C4-2B (cell line): Measurements from ENCODE around the gene PAGR1.

Experiments
- CTCF ChIP-seq: fragments of 450-650 bp; conservative IDR thresholded peaks from 2 replicates; pipeline ENCODE4 v1.5.1; 2017; ENCODE audit warnings: mild to moderate bottlenecking
- ZFX ChIP-seq: fragments of 450-650 bp; IDR thresholded peaks from 2 replicates; pipeline ENCODE4 v1.6.1; 2017

DNA sequence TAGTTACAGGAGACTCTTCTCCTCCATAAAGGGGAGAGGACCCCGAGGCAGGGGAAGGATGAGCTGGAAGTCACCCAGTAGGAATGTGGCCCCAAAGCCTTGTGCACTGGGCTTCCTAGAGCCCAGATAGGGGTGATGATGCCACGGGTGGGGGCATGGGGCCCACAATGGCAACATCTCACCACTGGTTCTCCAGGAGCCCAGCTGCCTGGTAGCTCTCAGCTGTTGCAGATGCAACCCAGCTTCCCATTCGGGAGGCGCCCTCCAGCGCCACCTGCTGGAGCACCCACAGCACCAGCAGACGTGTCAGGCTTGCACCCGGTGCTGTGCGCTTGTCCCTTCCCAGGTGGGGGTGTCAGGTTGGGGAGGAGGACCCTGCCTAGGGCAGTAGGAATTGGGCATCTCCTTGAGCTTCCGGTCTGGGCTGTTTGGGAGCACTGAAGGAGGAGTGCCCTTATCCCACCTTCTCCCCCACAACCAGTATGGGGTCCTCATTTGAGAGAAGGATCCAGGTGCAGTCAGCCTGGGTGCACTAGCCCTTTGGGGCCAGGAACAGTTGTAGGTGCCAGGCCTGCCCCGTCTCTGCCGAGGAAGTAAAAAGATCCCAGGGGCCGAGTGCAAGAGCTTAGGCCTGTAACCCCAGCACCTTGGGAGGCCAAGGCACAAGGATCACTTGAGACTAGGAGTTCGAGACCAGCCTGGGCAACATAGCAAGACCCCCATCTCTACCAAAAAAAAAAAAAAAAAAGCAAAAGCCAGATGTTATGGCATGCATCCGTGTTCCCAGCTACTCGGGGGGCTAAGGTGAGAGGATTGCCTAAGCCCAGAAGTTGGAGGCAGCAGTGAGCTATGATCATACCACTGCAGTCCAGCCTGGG is 32.7 kb downstream of the PAGR1 start:
- TF ChIP-seq CTCF (peak; percentile 82), ZFX (no peak)
